Embryonic facial prominence (tissue), 1 donor: Measurements from ENCODE around the gene CENPT.
"Not testable (repeated sequence)": the region's sequence is repeated elsewhere in the genome, so short reads cannot be mapped to it uniquely, and the experiment has no call there.

Experiments used
- DNase-seq: peaks from one replicate; pipeline ENCODE4 v3.0.0-alpha.2; 2016; ENCODE audit errors: extremely low spot score

Gene CENPT

DNA sequence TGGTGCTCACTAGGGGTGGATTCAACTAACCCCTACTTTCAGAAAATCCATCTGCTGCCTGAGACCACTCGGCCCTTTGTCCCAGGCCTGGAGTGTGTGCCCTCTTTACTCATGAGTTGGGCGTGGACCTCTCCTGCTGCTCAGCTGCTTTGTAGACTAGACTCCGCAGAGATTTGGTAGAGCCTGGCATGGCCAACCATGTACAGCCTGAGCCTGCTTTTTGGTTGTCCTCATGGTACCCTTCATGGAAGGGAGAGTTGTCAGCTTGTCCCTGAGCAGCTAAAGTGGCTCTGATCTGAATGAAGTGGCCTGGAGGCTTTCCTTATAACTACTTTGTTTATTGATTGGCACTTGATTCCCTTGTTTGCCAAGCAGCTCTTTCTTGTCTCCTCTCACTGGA lies 26.9 kb upstream of the CENPT start:
- no peak for DNase-seq

DNA sequence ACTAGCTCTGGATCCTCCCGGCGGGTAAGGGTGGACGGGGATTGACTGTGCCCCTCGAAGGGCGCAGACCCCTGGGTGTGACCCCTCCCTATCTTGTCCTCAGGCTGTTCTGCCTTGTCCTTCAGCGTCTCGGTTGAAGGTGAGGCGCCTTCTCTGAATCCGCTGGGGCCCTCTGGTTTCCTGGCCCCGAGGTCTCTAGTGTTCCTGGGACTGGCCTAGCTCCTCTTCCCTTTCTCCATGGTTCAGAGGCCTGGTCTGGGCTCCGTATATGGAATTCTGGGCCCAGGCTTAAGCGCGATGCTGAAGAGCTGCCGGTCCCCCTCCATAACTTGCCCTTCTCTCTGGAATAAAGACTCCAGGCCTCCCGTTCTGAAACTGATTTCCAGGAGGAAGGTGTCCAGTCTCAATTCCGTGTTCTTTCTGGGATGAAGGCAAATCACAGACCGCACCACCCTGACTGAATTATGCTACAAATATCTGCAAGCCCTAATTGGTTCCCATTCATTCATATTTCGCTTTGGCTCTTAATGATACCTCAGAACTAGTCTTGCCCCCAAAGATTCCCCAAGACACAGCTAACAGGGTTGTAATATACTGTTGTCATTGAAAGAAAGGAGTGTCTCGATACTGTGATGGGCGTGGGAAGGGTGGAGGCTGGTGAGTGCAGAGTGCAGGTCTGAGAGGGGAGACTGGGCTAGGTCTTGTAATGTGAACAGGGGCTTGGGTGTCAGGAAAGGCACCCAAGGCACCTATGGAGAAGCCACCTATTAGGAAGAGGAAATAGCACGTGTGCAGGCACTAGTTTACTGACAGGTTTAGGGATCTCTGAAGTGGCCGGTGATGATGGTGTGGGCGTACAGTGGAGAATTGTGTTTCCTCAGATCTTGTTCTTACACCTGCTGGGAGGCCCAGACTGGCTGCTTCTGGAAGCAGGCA lies 26.2 kb upstream of the CENPT start:
- no peak for DNase-seq

DNA sequence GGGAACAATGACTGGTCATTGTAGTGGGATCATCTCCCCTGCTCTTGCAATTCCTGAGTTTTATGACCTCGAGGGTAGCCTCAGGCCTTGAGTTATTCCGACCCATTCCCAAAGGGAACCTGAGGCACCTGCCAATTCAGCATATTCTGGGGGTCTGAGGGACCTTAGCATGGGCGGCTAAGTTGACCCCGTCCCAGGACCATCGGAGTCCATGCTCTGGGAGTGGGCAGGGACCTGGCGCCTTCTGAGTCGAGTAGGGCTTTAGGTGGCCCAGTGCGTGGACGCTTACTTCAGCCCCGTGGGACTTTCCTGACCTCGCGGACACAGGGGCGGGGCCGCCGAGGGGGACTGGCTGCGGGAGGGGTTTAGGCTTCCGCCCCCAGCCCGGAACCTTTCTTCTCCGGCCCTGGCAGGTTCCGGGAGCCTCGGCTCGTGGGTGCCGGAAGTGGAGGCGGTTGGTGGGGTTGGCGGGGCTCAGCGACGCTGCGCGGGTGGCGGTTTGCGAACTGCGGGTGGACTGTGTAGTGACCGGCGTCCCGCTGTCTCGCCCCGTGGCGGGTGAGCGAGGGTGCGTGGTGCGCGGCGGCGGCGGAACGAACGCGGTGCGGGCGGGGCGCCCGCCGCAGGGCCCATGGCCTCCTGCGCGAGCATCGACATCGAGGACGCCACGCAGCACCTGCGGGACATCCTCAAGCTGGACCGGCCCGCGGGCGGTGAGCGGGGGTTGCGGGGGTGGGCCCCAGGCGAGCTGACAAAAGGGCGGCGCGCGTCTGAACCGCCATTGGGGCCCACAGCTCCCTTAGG lies 25.3 kb upstream of the CENPT start, which contains the start of gene EDC4:
Gene EDC4, plus strand, starts transcription at position 422 of the 804 bp plus-strand sequence. Its CDS starts 210 bp downstream, at position 632.
- DNase-seq = no peak

DNA sequence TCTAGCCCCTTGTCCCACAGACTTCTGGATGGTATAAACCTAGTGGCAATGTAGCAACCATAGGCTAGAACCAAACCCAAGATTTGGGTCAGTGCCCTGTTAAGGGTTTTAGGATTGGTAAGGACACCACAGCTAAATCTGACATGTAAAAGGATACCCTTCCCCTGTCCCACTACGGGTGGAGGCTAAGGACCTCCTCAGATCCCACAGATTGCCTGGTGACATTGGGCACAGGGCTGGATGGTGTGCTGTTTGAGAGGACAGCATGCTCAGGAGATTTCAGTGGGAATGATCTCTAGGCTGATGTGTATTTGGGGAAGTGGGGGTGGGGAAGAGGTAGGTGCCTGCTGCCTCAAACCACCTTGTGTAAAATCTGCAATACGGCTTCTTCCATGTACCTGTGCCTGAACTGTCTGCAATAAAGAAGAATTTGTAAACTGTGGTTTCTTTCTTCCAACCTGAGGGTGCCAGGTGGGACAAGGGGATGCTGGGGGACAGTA lies 24.7 kb upstream of the CENPT start:
- DNase-seq = no peak

DNA sequence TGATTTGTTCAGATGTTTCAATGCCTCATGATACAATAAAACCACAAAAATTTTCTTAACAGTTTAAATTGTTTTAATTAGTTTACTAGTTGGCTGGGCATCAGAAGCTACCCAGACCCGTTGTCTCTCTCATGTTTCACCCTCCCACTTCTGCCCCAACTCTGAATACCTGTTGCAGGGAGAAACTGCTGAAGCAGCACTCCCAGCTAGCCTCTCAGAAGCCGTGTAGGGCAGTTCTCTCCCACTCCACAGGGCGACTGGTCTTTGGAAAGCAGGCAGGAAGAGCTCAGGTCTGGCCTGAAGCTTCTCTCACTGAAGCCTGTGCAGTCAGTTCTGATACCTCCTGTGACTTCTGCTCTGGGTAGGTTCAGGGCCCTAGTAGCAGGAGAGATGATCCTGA lies 23.8 kb upstream of the CENPT start:
- DNase-seq = no peak

GRCh38 chr16:67869653-67870052 lies 22.2 kb upstream of the CENPT start:
- DNase-seq = no peak

- no peak for DNase-seq
Measured at GRCh38 chr16:67868290-67868689, 20.8 kb upstream of the CENPT start.

DNA sequence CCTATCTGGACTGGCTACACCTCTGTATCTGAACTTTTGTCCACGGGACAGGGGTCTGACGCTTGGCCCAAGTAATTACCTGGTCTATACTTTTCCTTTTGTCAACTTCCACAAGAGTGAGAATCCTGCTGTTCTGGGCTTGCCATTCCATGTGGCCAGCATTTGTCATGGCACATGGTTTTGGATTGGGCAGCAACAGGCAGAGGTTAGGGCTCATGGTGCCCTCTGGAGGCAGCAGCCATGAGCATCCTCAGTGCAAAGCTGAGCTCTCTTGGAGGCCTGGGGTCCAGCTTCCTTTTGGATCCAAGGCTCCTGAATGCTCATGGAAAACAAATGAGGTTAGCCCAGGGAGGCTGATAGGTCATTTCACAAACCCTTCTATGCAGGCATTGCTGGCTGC lies 17.8 kb upstream of the CENPT start:
- DNase-seq = no peak

- DNase-seq = no peak
Measured at GRCh38 chr16:67864594-67864993, 17.1 kb upstream of the CENPT start.

GRCh38 chr16:67864044-67864443 lies 16.6 kb upstream of the CENPT start:
- not testable (repeated sequence) for DNase-seq

DNA sequence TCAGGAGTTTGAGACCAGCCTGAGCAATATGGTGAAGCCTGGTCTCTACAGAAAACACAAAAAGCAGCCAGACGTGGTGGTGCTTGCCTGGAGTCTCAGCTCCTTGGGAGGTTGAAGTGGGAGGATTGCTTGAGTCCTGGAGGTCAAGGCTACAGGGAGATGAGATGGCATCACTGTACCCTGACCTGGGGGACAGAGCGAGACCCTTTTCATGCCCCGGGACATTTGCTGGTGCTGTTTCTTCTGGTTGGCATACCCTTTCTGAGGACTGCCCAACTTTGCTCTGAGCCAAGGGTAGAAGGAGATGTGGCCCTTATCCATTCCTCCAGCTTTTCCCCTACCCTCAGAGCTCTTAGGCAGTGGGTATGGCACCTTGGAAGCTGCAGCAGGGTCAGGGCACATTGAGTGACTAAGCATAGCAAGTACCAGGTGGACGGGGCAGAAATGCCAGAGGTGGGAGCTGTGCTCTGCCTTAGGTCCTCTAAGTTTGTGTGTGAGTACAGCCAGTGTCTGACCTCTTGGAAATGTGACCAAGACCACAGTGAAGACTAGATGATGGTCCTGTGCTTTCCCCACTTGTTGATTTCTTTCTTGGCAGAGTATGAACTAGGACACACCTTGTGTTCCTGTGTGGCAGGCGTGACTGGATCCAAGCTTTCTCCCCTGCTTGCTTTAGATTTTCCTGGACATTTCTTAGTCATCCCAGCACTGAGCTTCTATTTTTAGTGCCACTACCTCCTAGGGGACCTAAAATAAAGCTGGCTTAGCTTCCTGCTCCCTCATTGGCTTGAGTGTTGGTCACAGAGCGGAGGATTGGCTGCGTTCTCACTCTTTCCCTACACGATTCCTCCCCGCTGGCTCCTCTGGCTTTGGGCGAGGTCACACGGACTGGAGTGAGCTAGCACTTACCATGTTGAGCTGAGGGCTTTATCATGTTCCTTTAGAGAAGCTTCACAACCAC lies 15.4 kb upstream of the CENPT start:
- DNase-seq = no peak

- DNase-seq = no peak
Measured at GRCh38 chr16:67861877-67862276, 14.4 kb upstream of the CENPT start.

- no peak for DNase-seq
Measured at GRCh38 chr16:67860589-67861398, 13.3 kb upstream of the CENPT start.

- no peak for DNase-seq
Measured at GRCh38 chr16:67858500-67858899, 11.0 kb upstream of the CENPT start.

GRCh38 chr16:67857547-67858233 lies 10.2 kb upstream of the CENPT start:
- no peak for DNase-seq

DNA sequence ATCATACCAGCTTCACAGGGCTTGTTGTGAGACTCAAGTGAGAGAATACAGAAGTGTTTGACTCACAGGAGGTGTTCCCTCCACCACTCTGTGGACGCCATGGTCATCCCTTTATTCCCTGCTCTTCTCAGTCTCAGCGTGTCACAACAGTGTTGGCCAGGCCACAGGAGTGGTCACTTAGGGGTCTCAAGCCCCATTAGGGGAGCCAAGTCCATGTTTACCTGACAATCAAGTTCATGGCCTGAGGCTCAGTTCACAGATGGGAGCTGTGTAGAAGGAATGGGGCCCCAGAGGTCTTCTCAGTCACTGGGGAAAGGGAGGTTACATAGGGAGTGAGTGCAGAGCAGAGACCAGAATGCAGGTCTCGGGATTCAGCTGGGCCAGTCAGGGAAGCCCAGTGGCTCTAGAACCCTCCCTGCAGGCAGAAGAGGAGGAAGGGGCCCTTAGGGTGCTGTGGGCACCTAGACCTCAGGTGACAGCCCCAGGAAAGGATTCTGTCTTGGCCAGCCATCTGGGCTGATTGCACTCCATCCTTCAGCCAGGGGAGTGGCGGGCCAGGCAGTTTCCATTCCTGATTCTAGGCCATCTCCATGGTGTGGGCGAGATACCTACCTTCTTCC lies 9.5 kb upstream of the CENPT start:
- DNase-seq = no peak

GRCh38 chr16:67855789-67856188 lies 8.3 kb upstream of the CENPT start:
- DNase-seq = no peak

- no peak for DNase-seq
Measured at GRCh38 chr16:67853670-67854069, 6.2 kb upstream of the CENPT start.

GRCh38 chr16:67848118-67848517 lies 625 bp upstream of the CENPT start:
- no peak for DNase-seq
